ENCODE results near the gene CCDC8. TPM values are rescaled to one million over a fixed set of nuclear protein-coding genes. Genes with fewer than 3 reads are reported as not detected.

Gene CCDC8
- total and polyA plus RNA-seq, 10 donors: 0.46 to 4.4 (median 2.5) TPM

Other genes starting within 250 kb of the CCDC8 start
- gene IGFL1, start 183.8 kb downstream of the CCDC8 start, total RNA-seq: not detected
- not detected for gene IGFL1, start 183.8 kb downstream of the CCDC8 start, polyA plus RNA-seq
- 100 to 1,000 TPM in 2 of 7 donors, 10 to 100 TPM in 5; 25.9 to 126 (median 97.5) TPM for gene HIF3A, start 116.5 kb downstream of the CCDC8 start, total RNA-seq
- gene HIF3A, start 116.5 kb downstream of the CCDC8 start, polyA plus RNA-seq: 10 to 100 TPM in 2 of 3 donors, 1 to 10 TPM in 1; 5.0 to 82.7 (median 18.7) TPM
- 10 to 100 TPM; 61.1 to 87.3 (median 74.2) TPM for gene PPP5C, start 66.5 kb downstream of the CCDC8 start, total RNA-seq
- 10 to 100 TPM; 26.5 to 67.5 (median 29.8) TPM for gene PPP5C, start 66.5 kb downstream of the CCDC8 start, polyA plus RNA-seq
- not detected for gene PNMA8C, start 15.4 kb upstream of the CCDC8 start, total RNA-seq
- gene PNMA8C, start 15.4 kb upstream of the CCDC8 start, polyA plus RNA-seq: under 1 TPM in 1 of 3 donors, not detected in 2; 0.03 TPM
- 1 to 10 TPM in 4 of 7 donors, under 1 TPM in 3; 0.20 to 2.7 (median 1.7) TPM for gene PNMA8A, start 58.0 kb upstream of the CCDC8 start, total RNA-seq
- gene PNMA8A, start 58.0 kb upstream of the CCDC8 start, polyA plus RNA-seq: 1 to 10 TPM in 1 of 3 donors, under 1 TPM in 2; 0.13 to 1.8 (median 0.19) TPM
- 1 to 10 TPM; 2.1 to 5.7 (median 3.0) TPM for gene PNMA8B, start 82.3 kb upstream of the CCDC8 start, total RNA-seq
- 1 to 10 TPM in 2 of 3 donors, under 1 TPM in 1; 0.57 to 1.2 (median 1.2) TPM for gene PNMA8B, start 82.3 kb upstream of the CCDC8 start, polyA plus RNA-seq
- gene CALM3, start 187.8 kb upstream of the CCDC8 start, total RNA-seq: 100 to 1,000 TPM; 121 to 197 (median 143) TPM
- gene CALM3, start 187.8 kb upstream of the CCDC8 start, polyA plus RNA-seq: 100 to 1,000 TPM in 2 of 3 donors, 10 to 100 TPM in 1; 78.1 to 167 (median 111) TPM
- 10 to 100 TPM in 3 of 7 donors, 1 to 10 TPM in 4; 5.4 to 18.6 (median 8.6) TPM for gene PTGIR, start 211.5 kb upstream of the CCDC8 start, total RNA-seq
- 1 to 10 TPM; 5.7 to 9.1 (median 5.9) TPM for gene PTGIR, start 211.5 kb upstream of the CCDC8 start, polyA plus RNA-seq
- gene GNG8, start 222.6 kb upstream of the CCDC8 start, total RNA-seq: not detected
- gene GNG8, start 222.6 kb upstream of the CCDC8 start, polyA plus RNA-seq: not detected
- 10 to 100 TPM in 1 of 7 donors, 1 to 10 TPM in 6; 4.9 to 10.4 (median 6.1) TPM for gene DACT3, start 247.6 kb upstream of the CCDC8 start, total RNA-seq
- 1 to 10 TPM; 1.6 to 4.1 (median 3.2) TPM for gene DACT3, start 247.6 kb upstream of the CCDC8 start, polyA plus RNA-seq